RPMI7951 (cell line): ENCODE measurements around the gene TMOD1. TPM values are rescaled to one million over a fixed set of nuclear protein-coding genes. Genes with fewer than 3 reads are reported as not detected.
A peak's percentile ranks its signal among the peaks of the same experiment; 100 is the strongest.

Source experiments
- DNase-seq: peaks from one replicate; pipeline ENCODE4 v3.0.0-alpha.2; 2012; ENCODE audit warnings: low read depth
- total RNA-seq: library from RNA; depleted of rRNA; stranded (reverse); fragments of >200 nt; shearing (Covaris generic); gene quantifications from 2 replicates; pipeline ENCODE4 v1.2.3, GENCODE V29; 2014; rRNA removed

TMOD1 gene
- total RNA-seq, 1 experiment from 2014 or later, result 1.3 TPM

DNA sequence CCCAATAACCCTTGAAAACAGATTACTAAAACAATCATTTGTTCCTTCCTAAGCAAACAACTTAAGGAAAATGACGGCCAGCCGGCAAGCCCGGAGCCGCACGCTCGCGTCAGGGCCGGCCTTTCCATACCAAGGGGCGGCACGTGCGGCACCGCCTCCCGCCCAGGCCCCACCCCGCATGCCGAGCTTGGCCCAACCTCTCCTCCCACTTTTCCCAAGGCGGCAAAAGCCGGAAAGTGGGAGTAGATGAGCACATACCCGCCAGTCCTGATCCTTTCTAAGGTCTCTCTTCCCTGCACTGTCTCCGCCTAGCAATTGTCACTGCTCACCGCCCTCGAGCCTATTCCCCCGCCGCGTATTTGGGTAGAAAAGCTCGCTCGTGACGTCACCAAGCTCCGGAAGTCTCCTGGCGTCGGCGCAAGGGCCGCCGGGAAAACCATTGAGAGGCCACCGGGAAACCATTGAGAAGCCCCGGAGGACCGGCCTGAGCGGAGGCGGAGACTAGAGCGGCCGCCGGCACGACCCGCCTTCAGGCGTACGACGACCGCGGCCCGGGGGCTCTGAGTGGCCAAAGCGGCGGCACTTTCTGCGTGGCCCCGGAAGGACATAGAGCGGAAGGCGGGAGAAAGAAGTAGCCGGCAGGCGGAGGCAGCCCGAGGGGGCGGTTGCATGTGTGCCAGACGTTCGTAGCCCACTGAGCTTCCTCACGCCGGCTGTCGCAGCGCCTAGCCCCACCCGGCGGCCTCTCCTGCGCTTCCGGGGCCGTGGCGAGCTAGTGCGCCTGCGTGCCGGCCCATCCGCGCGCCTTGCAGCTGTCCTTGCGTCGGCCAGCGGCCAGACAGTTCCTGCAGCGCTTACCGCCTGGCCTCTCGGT, 131.8 kb downstream of the TMOD1 start, which contains the start of the genes NCBP1 and TSTD2:
Gene NCBP1, plus strand, starts transcription at position 837 of the 874 bp plus-strand sequence. CDS start 61 bp downstream, outside the sequence.
Gene TSTD2, minus strand, starts transcription at position 384 of the 874 bp plus-strand sequence. CDS start 5,806 bp downstream, outside the sequence.
- DNase-seq, result peak; percentile 98

- DNase-seq, result peak; percentile 3
These were observed 132.5 kb downstream of the TMOD1 start for GRCh38 chr9:97633859-97634490.

GRCh38 chr9:97635026-97635425, 133.6 kb downstream of the TMOD1 start:
- no peak for DNase-seq

GRCh38 chr9:97636903-97637302, 135.4 kb downstream of the TMOD1 start:
- no peak for DNase-seq

GRCh38 chr9:97638666-97639065, 137.2 kb downstream of the TMOD1 start:
- peak; percentile 6 for DNase-seq

DNA sequence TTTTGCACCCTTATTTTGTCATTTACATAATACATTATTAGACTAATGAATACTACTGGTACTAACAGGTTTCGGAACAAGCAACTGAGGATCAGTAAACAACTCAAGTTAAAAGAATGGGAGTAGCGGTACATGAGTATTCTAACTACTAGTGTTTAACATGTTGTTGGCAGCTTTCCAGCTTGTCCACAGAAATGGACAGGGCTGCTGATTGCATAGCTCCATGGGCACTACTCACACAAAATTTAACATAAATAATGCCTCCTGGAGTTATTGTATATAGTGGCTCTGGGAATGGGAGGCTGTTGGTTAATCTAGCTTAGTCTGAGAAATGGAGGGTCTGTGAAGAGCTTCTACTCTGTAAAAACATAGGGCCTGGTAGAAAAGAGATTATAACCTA, 138.9 kb downstream of the TMOD1 start:
- DNase-seq, result no peak

DNA sequence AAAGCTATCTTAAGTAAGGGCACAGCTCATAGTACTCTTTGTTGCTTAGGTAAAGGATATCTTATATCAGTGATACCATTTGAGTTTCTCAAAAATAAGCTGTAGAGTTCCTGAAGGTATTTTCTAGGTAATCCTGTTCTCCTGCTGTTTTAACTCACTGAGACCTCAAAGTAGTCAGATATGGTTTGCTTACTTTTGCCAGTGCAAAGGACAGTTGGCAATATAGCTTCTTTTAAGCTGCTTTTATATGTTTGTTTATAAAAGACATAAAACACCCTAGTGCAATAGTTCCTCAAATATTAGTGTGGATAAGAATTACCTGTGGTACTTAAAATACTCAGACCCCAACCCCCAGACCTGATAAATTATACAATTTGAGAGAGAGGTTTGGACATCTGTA, 144.3 kb downstream of the TMOD1 start:
- DNase-seq, result no peak

GRCh38 chr9:97647996-97648395, 146.5 kb downstream of the TMOD1 start:
- DNase-seq, result no peak

Other genes with a start within 250 kb of the TMOD1 start
- 0.29 and 0.72 TPM in 2 replicates for gene CCDC180, start 194.0 kb upstream of the TMOD1 start, total RNA-seq
- 11.3 and 14.8 TPM in 2 replicates for gene TDRD7, start 89.6 kb upstream of the TMOD1 start, total RNA-seq
- 14.1 and 14.5 TPM in 2 replicates for gene TSTD2, start 131.7 kb downstream of the TMOD1 start, total RNA-seq
- 47.4 and 56.4 TPM in 2 replicates for gene NCBP1, start 132.2 kb downstream of the TMOD1 start, total RNA-seq
- gene XPA, start 195.7 kb downstream of the TMOD1 start, total RNA-seq, result 9.5 and 10.5 TPM in 2 replicates